ENCODE data around the gene IRAK2.
A peak's percentile ranks its signal among the peaks of the same experiment; 100 is the strongest.
"Not testable (repeated sequence)": the region's sequence is repeated elsewhere in the genome, so short reads cannot be mapped to it uniquely, and the experiment has no call there.

Gene IRAK2

DNA sequence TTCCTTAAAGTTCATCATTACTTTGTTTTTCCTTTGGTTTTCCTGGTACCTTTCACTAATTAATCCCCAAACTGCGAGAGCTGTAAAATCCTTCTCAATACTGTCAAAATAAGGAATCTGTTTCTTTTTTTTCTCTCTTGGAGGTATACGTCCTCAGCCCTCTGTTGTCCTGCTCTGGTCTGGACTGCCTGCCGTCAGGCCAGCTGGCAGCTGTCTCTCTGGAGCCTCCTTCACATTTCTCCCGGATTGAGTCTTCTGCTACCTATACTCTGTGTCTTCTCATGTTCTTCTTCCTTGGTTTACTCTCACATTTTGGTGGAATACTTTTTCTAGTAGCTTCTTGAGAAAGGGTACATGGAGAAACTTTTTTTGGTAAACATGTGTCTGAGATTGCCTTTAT is 97.3 kb downstream of the IRAK2 start:
- H3K4me3 ChIP-seq (ENCODE audit: low read depth, low read length), result no peak overlapping the region
- no peak for TF ChIP-seq CTCF (IDR thresholded peaks at IDR 0.05; ENCODE audit: low read depth, low read length)

- TF ChIP-seq CTCF (IDR thresholded peaks at IDR 0.05; ENCODE audit: low read depth, low read length), result peak; percentile 45
- H3K4me3 ChIP-seq (ENCODE audit: low read depth, low read length), result no peak overlapping the region
These were observed 99.1 kb downstream of the IRAK2 start for GRCh38 chr3:10263646-10264363.

- TF ChIP-seq CTCF (IDR thresholded peaks at IDR 0.05; ENCODE audit: low read depth, low read length), result no peak
These were observed 101.1 kb downstream of the IRAK2 start for GRCh38 chr3:10265833-10266232.

DNA sequence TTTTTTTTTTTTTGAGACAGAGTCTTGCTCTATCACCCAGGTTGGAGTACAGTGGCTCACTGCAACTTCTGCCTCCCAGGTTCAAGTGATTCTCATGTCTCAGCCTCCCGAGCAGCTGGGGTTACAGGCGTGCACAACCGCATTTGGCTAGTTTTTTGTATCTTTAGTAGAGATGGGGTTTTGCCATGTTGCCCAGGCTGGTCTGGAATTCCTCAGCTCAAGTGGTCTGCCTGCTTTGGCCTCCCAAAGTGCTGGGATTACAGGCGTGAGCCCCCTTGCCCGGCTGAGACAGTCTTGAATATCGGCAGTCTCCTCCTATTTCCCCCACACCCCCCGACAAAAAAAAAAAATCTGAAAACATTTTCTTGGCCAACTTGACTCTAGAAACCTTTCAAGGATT is 102.2 kb downstream of the IRAK2 start:
- not testable (repeated sequence) for H3K4me3 ChIP-seq (ENCODE audit: low read depth, low read length)

More at GRCh38 chr3:10265833-10266232, 101.1 kb downstream of the IRAK2 start:
- no peak overlapping the region for H3K4me3 ChIP-seq (ENCODE audit: low read depth, low read length)

GRCh38 chr3:10268116-10268515 is 103.4 kb downstream of the IRAK2 start:
- no peak for TF ChIP-seq CTCF (IDR thresholded peaks at IDR 0.05; ENCODE audit: low read depth, low read length)

GRCh38 chr3:10268930-10269329 is 104.2 kb downstream of the IRAK2 start:
- no peak overlapping the region for H3K4me3 ChIP-seq (ENCODE audit: low read depth, low read length)
- no peak for TF ChIP-seq CTCF (IDR thresholded peaks at IDR 0.05; ENCODE audit: low read depth, low read length)

More at GRCh38 chr3:10268116-10268515, 103.4 kb downstream of the IRAK2 start:
- H3K4me3 ChIP-seq (ENCODE audit: low read depth, low read length), result no peak overlapping the region

GRCh38 chr3:10269443-10269842 is 104.7 kb downstream of the IRAK2 start:
- TF ChIP-seq CTCF (IDR thresholded peaks at IDR 0.05; ENCODE audit: low read depth, low read length), result no peak
- H3K4me3 ChIP-seq (ENCODE audit: low read depth, low read length), result no peak overlapping the region

GRCh38 chr3:10272476-10272875 is 107.8 kb downstream of the IRAK2 start:
- not testable (repeated sequence) for H3K4me3 ChIP-seq (ENCODE audit: low read depth, low read length)
